Measurements from ENCODE around the gene ARHGEF11.

The ARHGEF11 gene

GRCh38 chr1:156911577-156912298 lies 133.8 kb downstream of the ARHGEF11 start:
- DNase-seq (ENCODE audit: extremely low read depth, insufficient read length) = no peak
- no peak for TF ChIP-seq CTCF (IDR thresholded peaks at IDR 0.05; ENCODE audit: insufficient read depth, low read length, poor library complexity, severe bottlenecking)
- Histone ChIP-seq H3K4me3 (replicated peaks; ENCODE audit: low read depth, low read length) (no peak overlapping the region), H3K27me3 (replicated peaks; ENCODE audit: control insufficient read depth, insufficient read depth, low read length) (no peaks in the 10 kb centered on the region; the same call in none of the 2 replicates), H3K36me3 (ENCODE audit: control insufficient read depth, insufficient read depth, low read length) (no peaks in the 10 kb centered on the region)

GRCh38 chr1:156910309-156910782 lies 135.2 kb downstream of the ARHGEF11 start:
- Histone ChIP-seq H3K4me3 (replicated peaks; ENCODE audit: low read depth, low read length) (no peak overlapping the region), H3K36me3 (ENCODE audit: control insufficient read depth, insufficient read depth, low read length) (no peaks in the 10 kb centered on the region), H3K27me3 (replicated peaks; ENCODE audit: control insufficient read depth, insufficient read depth, low read length) (no peaks in the 10 kb centered on the region; the same call in none of the 2 replicates)
- no peak for DNase-seq (ENCODE audit: extremely low read depth, insufficient read length)
- peak; percentile 97 for TF ChIP-seq CTCF (IDR thresholded peaks at IDR 0.05; ENCODE audit: insufficient read depth, low read length, poor library complexity, severe bottlenecking)

- Histone ChIP-seq H3K36me3 (ENCODE audit: control insufficient read depth, insufficient read depth, low read length) (no peaks in the 10 kb centered on the region), H3K4me3 (replicated peaks; ENCODE audit: low read depth, low read length) (no peak overlapping the region), H3K27me3 (replicated peaks; ENCODE audit: control insufficient read depth, insufficient read depth, low read length) (no peaks in the 10 kb centered on the region; the same call in none of the 2 replicates)
- no peak for TF ChIP-seq CTCF (IDR thresholded peaks at IDR 0.05; ENCODE audit: insufficient read depth, low read length, poor library complexity, severe bottlenecking)
- DNase-seq (ENCODE audit: extremely low read depth, insufficient read length) = no peak
Measured at GRCh38 chr1:156909671-156910070, 135.9 kb downstream of the ARHGEF11 start.

GRCh38 chr1:156908955-156909354 lies 136.6 kb downstream of the ARHGEF11 start:
- Histone ChIP-seq H3K4me3 (replicated peaks; ENCODE audit: low read depth, low read length) (no peak overlapping the region), H3K27me3 (replicated peaks; ENCODE audit: control insufficient read depth, insufficient read depth, low read length) (no peaks in the 10 kb centered on the region; the same call in 1 of the 2 replicates), H3K36me3 (ENCODE audit: control insufficient read depth, insufficient read depth, low read length) (no peaks in the 10 kb centered on the region)
- no peak for TF ChIP-seq CTCF (IDR thresholded peaks at IDR 0.05; ENCODE audit: insufficient read depth, low read length, poor library complexity, severe bottlenecking)
- no peak for DNase-seq (ENCODE audit: extremely low read depth, insufficient read length)

GRCh38 chr1:156908541-156908940 lies 137.0 kb downstream of the ARHGEF11 start:
- Histone ChIP-seq H3K4me3 (replicated peaks; ENCODE audit: low read depth, low read length) (no peak overlapping the region), H3K27me3 (replicated peaks; ENCODE audit: control insufficient read depth, insufficient read depth, low read length) (no peaks in the 10 kb centered on the region; the same call in 1 of the 2 replicates), H3K36me3 (ENCODE audit: control insufficient read depth, insufficient read depth, low read length) (no peaks in the 10 kb centered on the region)
- DNase-seq (ENCODE audit: extremely low read depth, insufficient read length) = no peak
- no peak for TF ChIP-seq CTCF (IDR thresholded peaks at IDR 0.05; ENCODE audit: insufficient read depth, low read length, poor library complexity, severe bottlenecking)

Data from GM06990 (cell line).